ENCODE results near the gene MAPRE2. TPM values are rescaled to one million over a fixed set of nuclear protein-coding genes. Genes with fewer than 3 reads are reported as not detected.

MAPRE2 gene
- total and polyA plus RNA-seq, 2 of the 13 experiments (the other 11 are each of a cell fraction or from before 2014, with no cell fraction given): 34.5 to 67.9 TPM

GRCh38 chr18:35182151-35182550 lies 140.9 kb downstream of the MAPRE2 start (continued):
- TF ChIP-seq, protein P1, sequence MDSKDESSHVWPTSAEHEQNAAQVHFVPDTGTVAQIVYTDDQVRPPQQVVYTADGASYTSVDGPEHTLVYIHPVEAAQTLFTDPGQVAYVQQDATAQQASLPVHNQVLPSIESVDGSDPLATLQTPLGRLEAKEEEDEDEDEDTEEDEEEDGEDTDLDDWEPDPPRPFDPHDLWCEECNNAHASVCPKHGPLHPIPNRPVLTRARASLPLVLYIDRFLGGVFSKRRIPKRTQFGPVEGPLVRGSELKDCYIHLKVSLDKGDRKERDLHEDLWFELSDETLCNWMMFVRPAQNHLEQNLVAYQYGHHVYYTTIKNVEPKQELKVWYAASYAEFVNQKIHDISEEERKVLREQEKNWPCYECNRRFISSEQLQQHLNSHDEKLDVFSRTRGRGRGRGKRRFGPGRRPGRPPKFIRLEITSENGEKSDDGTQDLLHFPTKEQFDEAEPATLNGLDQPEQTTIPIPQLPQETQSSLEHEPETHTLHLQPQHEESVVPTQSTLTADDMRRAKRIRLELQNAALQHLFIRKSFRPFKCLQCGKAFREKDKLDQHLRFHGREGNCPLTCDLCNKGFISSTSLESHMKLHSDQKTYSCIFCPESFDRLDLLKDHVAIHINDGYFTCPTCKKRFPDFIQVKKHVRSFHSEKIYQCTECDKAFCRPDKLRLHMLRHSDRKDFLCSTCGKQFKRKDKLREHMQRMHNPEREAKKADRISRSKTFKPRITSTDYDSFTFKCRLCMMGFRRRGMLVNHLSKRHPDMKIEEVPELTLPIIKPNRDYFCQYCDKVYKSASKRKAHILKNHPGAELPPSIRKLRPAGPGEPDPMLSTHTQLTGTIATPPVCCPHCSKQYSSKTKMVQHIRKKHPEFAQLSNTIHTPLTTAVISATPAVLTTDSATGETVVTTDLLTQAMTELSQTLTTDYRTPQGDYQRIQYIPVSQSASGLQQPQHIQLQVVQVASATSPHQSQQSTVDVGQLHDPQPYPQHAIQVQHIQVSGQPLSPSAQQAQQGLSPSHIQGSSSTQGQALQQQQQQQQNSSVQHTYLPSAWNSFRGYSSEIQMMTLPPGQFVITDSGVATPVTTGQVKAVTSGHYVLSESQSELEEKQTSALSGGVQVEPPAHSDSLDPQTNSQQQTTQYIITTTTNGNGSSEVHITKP (CRISPR knock-in tag; IDR thresholded peaks at IDR 0.05; ENCODE audit: low read depth): no peak
- TF ChIP-seq, protein P2, sequence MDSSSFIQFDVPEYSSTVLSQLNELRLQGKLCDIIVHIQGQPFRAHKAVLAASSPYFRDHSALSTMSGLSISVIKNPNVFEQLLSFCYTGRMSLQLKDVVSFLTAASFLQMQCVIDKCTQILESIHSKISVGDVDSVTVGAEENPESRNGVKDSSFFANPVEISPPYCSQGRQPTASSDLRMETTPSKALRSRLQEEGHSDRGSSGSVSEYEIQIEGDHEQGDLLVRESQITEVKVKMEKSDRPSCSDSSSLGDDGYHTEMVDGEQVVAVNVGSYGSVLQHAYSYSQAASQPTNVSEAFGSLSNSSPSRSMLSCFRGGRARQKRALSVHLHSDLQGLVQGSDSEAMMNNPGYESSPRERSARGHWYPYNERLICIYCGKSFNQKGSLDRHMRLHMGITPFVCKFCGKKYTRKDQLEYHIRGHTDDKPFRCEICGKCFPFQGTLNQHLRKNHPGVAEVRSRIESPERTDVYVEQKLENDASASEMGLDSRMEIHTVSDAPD (CRISPR knock-in tag; IDR thresholded peaks at IDR 0.05): no peak
- TF ChIP-seq, protein P3, sequence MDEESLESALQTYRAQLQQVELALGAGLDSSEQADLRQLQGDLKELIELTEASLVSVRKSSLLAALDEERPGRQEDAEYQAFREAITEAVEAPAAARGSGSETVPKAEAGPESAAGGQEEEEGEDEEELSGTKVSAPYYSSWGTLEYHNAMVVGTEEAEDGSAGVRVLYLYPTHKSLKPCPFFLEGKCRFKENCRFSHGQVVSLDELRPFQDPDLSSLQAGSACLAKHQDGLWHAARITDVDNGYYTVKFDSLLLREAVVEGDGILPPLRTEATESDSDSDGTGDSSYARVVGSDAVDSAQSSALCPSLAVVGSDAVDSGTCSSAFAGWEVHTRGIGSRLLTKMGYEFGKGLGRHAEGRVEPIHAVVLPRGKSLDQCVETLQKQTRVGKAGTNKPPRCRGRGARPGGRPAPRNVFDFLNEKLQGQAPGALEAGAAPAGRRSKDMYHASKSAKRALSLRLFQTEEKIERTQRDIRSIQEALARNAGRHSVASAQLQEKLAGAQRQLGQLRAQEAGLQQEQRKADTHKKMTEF (CRISPR knock-in tag; IDR thresholded peaks at IDR 0.05): no peak
- no peak for TF ChIP-seq HIVEP1 (CRISPR knock-in tag; IDR thresholded peaks at IDR 0.05)
- TF ChIP-seq PAWR (CRISPR knock-in tag; IDR thresholded peaks at IDR 0.05; ENCODE audit: borderline replicate concordance): no peak

- ChIA-PET CTCF (ENCODE audit: low intra/inter-chr PET ratio, low total read pairs) (no interaction called here), POLR2A (no interaction called here)
- no peaks in the 10 kb centered on the region for H3K36me3 ChIP-seq (replicated peaks in 1 of 2; ENCODE audit: control insufficient read depth in 1 of 2, insufficient read depth in 2 of 2, low read length in 2 of 2)
- BruUV-seq (replicated peaks): no TSS peak
- in situ Hi-C loops (cut with HindIII; ENCODE audit: extremely low pct_ligation_motif_present, low pct_unique_long_range_greater_than_20kb): no loop called here
- H3K27ac ChIP-seq (ENCODE audit: extremely low read length, insufficient read depth, low read length): no peak overlapping the region
- H3K4me3 ChIP-seq (replicated peaks in 1 of 3; ENCODE audit: insufficient read depth in 1 of 3, low read depth in 2 of 3, low read length in 3 of 3): no peak overlapping the region
- H2AFZ ChIP-seq (ENCODE audit: low read length): no peak overlapping the region
- H3K9me3 ChIP-seq (ENCODE audit: low read length): no peaks in the 10 kb centered on the region
- 74% methylated on average over 5 of the region's 5 CpGs for WGBS (ENCODE audit: low lambda C conversion rate)
- no peaks in the 10 kb centered on the region for H4K20me1 ChIP-seq (ENCODE audit: insufficient read depth, low read length)
- no peaks in the 10 kb centered on the region for H3K79me2 ChIP-seq (ENCODE audit: insufficient read depth, low read length)
- no peak overlapping the region for H3K9ac ChIP-seq (ENCODE audit: insufficient read depth, low read depth, low read length)
- FAIRE-seq (no peak), ATAC-seq (no peak), DNase-seq (ENCODE audit: low spot score) (no peak)
- intact Hi-C loops (cut with micrococcal nuclease; ENCODE audit: unreplicated experiment): no loop called here
- H3K27me3 ChIP-seq (ENCODE audit: control insufficient read depth in 1 of 2, insufficient read depth in 2 of 2, low read length in 2 of 2): peaks cover 2 to 3% of the 10 kb centered on the region in 2 experiments; a peak in 1 of 5 replicates
- no peak overlapping the region for H3K4me2 ChIP-seq (ENCODE audit: low read depth, low read length)
- H3K4me1 ChIP-seq (ENCODE audit: insufficient read depth, low read length): peaks cover 16% of the 10 kb centered on the region
- TF ChIP-seq TRAFD1 (CRISPR knock-in tag; IDR thresholded peaks at IDR 0.05; ENCODE audit: borderline replicate concordance): no peak
Observed at GRCh38 chr18:35183886-35184285, 142.7 kb downstream of the MAPRE2 start.

All from HepG2 (cell line).